K562 (cell line): Measurements from ENCODE around the gene MT1E.

ENCODE experiments used
- CC2D1A ChIP-seq: fragments of 450-650 bp; IDR thresholded peaks from 2 replicates; pipeline ENCODE4 v1.6.1; 2017; ENCODE audit warnings: mild to moderate bottlenecking
- EZH2 ChIP-seq: IDR thresholded peaks from 2 replicates; pipeline ENCODE4 v1.6.1; 2012; ENCODE audit warnings: low read depth, mild to moderate bottlenecking, inconsistent platforms, low read length, borderline replicate concordance
- HEY1 ChIP-seq: fragments of 250-450 bp; sonication (Bioruptor Pico); IDR thresholded peaks from 2 replicates; pipeline ENCODE4 v1.5.0; 2020; ENCODE audit warnings: mild to moderate bottlenecking, moderate library complexity, borderline replicate concordance
- KAT2B ChIP-seq: IDR thresholded peaks from one replicate; pipeline ENCODE4 v1.6.1; 2012; ENCODE audit warnings: low read depth, mild to moderate bottlenecking, control low read depth, inconsistent platforms, low read length, moderate library complexity
- NFYB ChIP-seq: IDR thresholded peaks from 2 replicates; pipeline ENCODE4 v1.6.1; 2011; ENCODE audit warnings: mild to moderate bottlenecking, moderate library complexity; ENCODE audit not compliant: insufficient read length; ENCODE audit errors: extremely low read depth
- POLR2A ChIP-seq: fragments of 450-650 bp; conservative IDR thresholded peaks from 2 replicates; pipeline ENCODE4 v1.6.1; 2016
- POLR2G ChIP-seq: fragments of 200-400 bp; formaldehyde crosslinking; IDR thresholded peaks from 2 replicates; pipeline ENCODE4 v1.6.1; 2017; ENCODE audit warnings: low read depth, mild to moderate bottlenecking, antibody characterized with exemption, low read length, moderate library complexity
- POLR3G ChIP-seq: IDR thresholded peaks from 2 replicates; pipeline ENCODE4 v1.6.1; 2011; ENCODE audit not compliant: insufficient read length, insufficient replicate concordance; ENCODE audit errors: extremely low read depth
- SREBF2 ChIP-seq: sonication (generic); formaldehyde crosslinking; IDR thresholded peaks from 2 replicates; pipeline ENCODE4 v1.4.0; 2020; ENCODE audit warnings: mild to moderate bottlenecking, missing genetic modification reagents
- U2AF2 ChIP-seq: fragments of 200-400 bp; formaldehyde crosslinking; optimal IDR thresholded peaks from 2 replicates; pipeline ENCODE3; 2017; ENCODE audit warnings: low read depth, mild to moderate bottlenecking, low read length
- ZNF696 ChIP-seq: fragments of 250-450 bp; sonication (Bioruptor Pico); conservative IDR thresholded peaks from 2 replicates; pipeline ENCODE4 v1.4.0; 2020; ENCODE audit warnings: mild to moderate bottlenecking, moderate library complexity
- TF ChIP-seq, protein P1 (sequence below): fragments of 450-650 bp; IDR thresholded peaks from 2 replicates; pipeline ENCODE4 v1.6.1; 2016; ENCODE audit warnings: antibody characterized with exemption
- TF ChIP-seq, protein P2 (sequence below): sonication (generic); formaldehyde crosslinking; IDR thresholded peaks from 2 replicates; pipeline ENCODE4 v1.8.1; 2023; ENCODE audit warnings: mild to moderate bottlenecking, missing genetic modification reagents

DNA sequence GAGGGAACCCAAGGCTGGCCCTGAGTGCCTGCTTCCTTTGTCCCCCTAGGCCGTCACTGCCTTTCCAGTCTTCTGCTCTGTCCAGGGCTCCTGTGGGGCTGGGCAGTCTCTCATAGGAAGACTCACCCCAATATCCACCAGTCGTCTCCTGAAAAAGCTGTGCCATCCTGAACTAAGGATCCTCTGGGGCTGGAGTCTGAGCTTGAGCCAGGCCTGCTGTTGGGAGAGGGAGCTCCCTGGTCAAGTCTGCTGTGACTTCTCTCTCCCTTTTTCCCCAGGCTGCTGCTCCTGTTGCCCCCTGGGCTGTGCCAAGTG is 45.0 kb downstream of the MT1E start:
- TF ChIP-seq, protein P1, sequence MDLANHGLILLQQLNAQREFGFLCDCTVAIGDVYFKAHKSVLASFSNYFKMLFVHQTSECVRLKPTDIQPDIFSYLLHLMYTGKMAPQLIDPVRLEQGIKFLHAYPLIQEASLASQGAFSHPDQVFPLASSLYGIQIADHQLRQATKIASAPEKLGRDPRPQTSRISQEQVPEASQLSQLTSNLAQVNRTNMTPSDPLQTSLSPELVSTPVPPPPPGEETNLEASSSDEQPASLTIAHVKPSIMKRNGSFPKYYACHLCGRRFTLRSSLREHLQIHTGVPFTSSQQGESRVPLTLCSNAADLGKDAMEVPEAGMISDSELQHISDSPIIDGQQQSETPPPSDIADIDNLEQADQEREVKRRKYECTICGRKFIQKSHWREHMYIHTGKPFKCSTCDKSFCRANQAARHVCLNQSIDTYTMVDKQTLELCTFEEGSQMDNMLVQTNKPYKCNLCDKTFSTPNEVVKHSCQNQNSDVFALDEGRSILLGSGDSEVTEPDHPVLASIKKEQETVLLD: no peak
- TF ChIP-seq HEY1 (no peak), NFYB (no peak), SREBF2 (CRISPR knock-in tag) (no peak), EZH2 (no peak), CC2D1A (no peak), U2AF2 (no peak), POLR3G (no peak), KAT2B (no peak), POLR2A (no peak), POLR2G (no peak), ZNF696 (CRISPR knock-in tag) (no peak)
- TF ChIP-seq, protein P2, sequence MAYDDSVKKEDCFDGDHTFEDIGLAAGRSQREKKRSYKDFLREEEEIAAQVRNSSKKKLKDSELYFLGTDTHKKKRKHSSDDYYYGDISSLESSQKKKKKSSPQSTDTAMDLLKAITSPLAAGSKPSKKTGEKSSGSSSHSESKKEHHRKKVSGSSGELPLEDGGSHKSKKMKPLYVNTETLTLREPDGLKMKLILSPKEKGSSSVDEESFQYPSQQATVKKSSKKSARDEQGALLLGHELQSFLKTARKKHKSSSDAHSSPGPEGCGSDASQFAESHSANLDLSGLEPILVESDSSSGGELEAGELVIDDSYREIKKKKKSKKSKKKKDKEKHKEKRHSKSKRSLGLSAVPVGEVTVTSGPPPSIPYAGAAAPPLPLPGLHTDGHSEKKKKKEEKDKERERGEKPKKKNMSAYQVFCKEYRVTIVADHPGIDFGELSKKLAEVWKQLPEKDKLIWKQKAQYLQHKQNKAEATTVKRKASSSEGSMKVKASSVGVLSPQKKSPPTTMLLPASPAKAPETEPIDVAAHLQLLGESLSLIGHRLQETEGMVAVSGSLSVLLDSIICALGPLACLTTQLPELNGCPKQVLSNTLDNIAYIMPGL: no peak
